ENCODE measurements around the gene TRPM4. TPM values are rescaled to one million over a fixed set of nuclear protein-coding genes. Genes with fewer than 3 reads are reported as not detected.

The TRPM4 gene
- total and polyA plus RNA-seq, 11 donors: 16.8 to 45.3 (median 25.8) TPM

GRCh38 chr19:49214701-49215100 lies 57.1 kb downstream of the TRPM4 start:
- Histone ChIP-seq H3K4me3 (no peak overlapping the region), H3K9me3 (no peaks in the 10 kb centered on the region), H3K4me1 (peaks cover 0 to 20% (median 4%) of the 10 kb centered on the region in 12 donors), H3K27me3 (no peaks in the 10 kb centered on the region), H3K36me3 (peaks cover 0 to 42% (median 29%) of the 10 kb centered on the region in 9 donors), H3K27ac (no peak overlapping the region)
- intact Hi-C loops (cut with DNase I): loop anchor here in 1 of 10 donors (10.0 kb wide), 1 partner anchor 220 kb away; the partner anchor contains the start of genes GYS1 and RUVBL2
- ATAC-seq (no peak), DNase-seq (no peak)
- no peak for TF ChIP-seq CTCF (IDR thresholded peaks at IDR 0.05)
- no peak for TF ChIP-seq POLR2A (IDR thresholded peaks at IDR 0.05)
- 82 to 86% (median 85%) methylated on average over 9 of the region's 9 CpGs for WGBS, 4 donors

GRCh38 chr19:49216071-49216470 lies 58.5 kb downstream of the TRPM4 start:
- peaks cover 0 to 29% (median 15%) of the 10 kb centered on the region in 9 donors for H3K36me3 ChIP-seq

GRCh38 chr19:49217382-49217781 lies 59.8 kb downstream of the TRPM4 start:
- peak; percentile 94 to 96 (median 94) for ATAC-seq
- H3K27ac ChIP-seq: peak overlapping the region; percentile 6 to 95 (median 80)
- peaks cover 0 to 15% (median 1%) of the 10 kb centered on the region in 12 donors for H3K4me1 ChIP-seq
- TF ChIP-seq POLR2A (IDR thresholded peaks at IDR 0.05) (no peak), CTCF (IDR thresholded peaks at IDR 0.05) (no peak)
- WGBS, 4 donors: 24 to 38% (median 27%) methylated on average over 6 of the region's 6 CpGs
- H3K9me3 ChIP-seq: no peaks in the 10 kb centered on the region
- no peak overlapping the region for H3K4me3 ChIP-seq
- H3K27me3 ChIP-seq: no peaks in the 10 kb centered on the region
- H3K36me3 ChIP-seq: peaks cover 0 to 18% (median 5%) of the 10 kb centered on the region in 9 donors
- intact Hi-C loops (cut with DNase I): loop anchor here in 1 of 10 donors (10.0 kb wide), 1 partner anchor 223 kb away; the partner anchor contains the start of genes GYS1 and RUVBL2
- peak in 4 of 5 donors; percentile 65 to 90 (median 68) for DNase-seq

More at GRCh38 chr19:49216071-49216470, 58.5 kb downstream of the TRPM4 start:
- Histone ChIP-seq H3K27me3 (no peaks in the 10 kb centered on the region), H3K9me3 (no peaks in the 10 kb centered on the region), H3K27ac (peak overlapping the region in 5 of 12 donors; percentile 8 to 95 (median 86)), H3K4me3 (no peak overlapping the region), H3K4me1 (peaks cover 0 to 20% (median 4%) of the 10 kb centered on the region in 12 donors)
- TF ChIP-seq CTCF (IDR thresholded peaks at IDR 0.05) (no peak), POLR2A (IDR thresholded peaks at IDR 0.05) (no peak)
- 68 to 79% (median 74%) methylated on average over 9 to 10 of the region's 10 CpGs for WGBS, 4 donors
- intact Hi-C loops (cut with DNase I): loop anchor here in 1 of 10 donors (10.0 kb wide), 1 partner anchor 221 kb away; the partner anchor contains the start of genes GYS1 and RUVBL2
- no peak for DNase-seq
- ATAC-seq: no peak

- H3K4me3 ChIP-seq: no peak overlapping the region
- intact Hi-C loops (cut with DNase I): loop anchor here in 3 of 10 donors (5.0 to 10.0 kb wide), 4 partner anchors 83 to 223 kb away; partner anchors contain the start of genes SLC17A7 (in 3 of the 3) and KASH5 (in 1 of the 3)
- TF ChIP-seq CTCF (IDR thresholded peaks at IDR 0.05) (no peak), POLR2A (IDR thresholded peaks at IDR 0.05) (no peak)
- H3K27ac ChIP-seq: no peak overlapping the region
- no peaks in the 10 kb centered on the region for H3K9me3 ChIP-seq
- ATAC-seq (no peak), DNase-seq (no peak)
- no peaks in the 10 kb centered on the region for H3K27me3 ChIP-seq
- no peaks in the 10 kb centered on the region for H3K36me3 ChIP-seq
- WGBS, 4 donors: 74 to 81% (median 79%) methylated on average over 6 of the region's 6 CpGs
- H3K4me1 ChIP-seq: peaks cover 0 to 7% (median 2%) of the 10 kb centered on the region in 12 donors
Observed at GRCh38 chr19:49222011-49222410, 64.4 kb downstream of the TRPM4 start.
